HG03460 (cell line): ENCODE measurements around the gene NDUFA8.

Experiments
- ATAC-seq: cut with Tn5 transposase; IDR thresholded peaks from one replicate; pipeline ENCODE4 v1.9.1; 2021; ENCODE audit not compliant: unreplicated experiment

NDUFA8 gene

DNA sequence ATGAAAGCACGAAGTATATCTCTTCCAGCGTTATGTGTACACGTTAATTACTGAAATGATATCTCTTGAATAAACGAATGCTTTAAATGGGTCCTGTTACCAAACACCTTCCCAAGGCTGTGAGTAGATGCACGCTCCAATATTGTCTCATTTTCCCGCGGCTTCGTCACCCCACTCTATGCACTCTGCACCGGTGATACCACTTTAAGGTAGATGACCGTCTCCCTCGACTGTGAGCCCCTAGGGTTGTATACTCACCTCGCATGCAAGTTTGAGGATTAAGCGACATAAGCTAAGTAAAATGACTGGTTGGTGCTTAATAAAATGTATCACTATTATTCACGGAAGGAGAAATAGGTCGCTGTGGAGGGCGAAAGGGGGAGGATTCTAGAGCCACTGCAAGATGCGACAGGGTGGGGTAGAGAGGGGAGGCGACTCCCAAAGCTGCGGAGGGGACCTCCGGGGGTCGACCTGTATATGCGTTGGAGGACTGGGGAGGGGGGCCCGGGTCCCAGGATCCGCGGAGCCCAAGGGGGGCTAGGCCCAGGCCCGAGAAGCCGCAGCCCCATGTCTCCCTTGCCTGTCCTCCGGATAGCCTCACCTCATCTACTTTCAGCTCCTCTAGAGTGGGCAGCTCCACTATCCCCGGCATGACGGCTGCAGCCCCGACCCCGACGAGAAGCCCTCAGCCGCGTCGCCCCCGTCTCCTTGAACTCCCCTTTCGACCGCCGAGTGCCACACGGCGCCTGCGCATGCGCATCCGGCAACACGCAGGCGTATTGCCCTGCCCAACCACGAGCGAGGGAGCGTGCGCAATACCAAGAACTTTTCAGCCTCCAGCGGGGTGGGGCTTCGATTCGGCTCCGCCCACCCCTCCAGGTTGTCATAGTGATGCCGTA is at the start of gene NDUFA8, which contains the start of gene MORN5:
NDUFA8 (minus strand) TSS at position 754 of the 899 bp plus-strand sequence; CDS start at position 652, 102 bp downstream.
MORN5 (plus strand) TSS at position 883 of the 899 bp plus-strand sequence. CDS start 65 bp downstream, outside the sequence.
- ATAC-seq: peak; percentile 97

DNA sequence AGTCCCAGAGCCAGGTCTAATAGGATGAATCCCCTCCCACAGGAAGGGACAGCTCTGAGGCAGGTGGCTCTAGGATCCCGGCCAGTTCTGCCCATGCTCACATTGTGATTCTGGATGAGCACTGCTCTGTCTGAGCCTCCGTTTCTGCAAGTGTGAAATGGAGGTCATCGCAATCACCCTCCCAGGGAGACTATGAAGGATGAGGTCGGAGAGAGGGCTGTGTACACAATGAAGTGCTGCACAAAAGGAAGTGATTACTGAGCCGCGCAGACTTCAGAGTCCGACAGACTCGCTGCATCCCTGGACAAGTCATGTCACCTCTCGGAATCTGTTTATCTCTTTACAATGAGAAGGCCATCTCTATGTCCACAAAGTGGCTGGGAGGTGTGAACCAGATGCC is 47.5 kb upstream of the NDUFA8 start:
- ATAC-seq: no peak

DNA sequence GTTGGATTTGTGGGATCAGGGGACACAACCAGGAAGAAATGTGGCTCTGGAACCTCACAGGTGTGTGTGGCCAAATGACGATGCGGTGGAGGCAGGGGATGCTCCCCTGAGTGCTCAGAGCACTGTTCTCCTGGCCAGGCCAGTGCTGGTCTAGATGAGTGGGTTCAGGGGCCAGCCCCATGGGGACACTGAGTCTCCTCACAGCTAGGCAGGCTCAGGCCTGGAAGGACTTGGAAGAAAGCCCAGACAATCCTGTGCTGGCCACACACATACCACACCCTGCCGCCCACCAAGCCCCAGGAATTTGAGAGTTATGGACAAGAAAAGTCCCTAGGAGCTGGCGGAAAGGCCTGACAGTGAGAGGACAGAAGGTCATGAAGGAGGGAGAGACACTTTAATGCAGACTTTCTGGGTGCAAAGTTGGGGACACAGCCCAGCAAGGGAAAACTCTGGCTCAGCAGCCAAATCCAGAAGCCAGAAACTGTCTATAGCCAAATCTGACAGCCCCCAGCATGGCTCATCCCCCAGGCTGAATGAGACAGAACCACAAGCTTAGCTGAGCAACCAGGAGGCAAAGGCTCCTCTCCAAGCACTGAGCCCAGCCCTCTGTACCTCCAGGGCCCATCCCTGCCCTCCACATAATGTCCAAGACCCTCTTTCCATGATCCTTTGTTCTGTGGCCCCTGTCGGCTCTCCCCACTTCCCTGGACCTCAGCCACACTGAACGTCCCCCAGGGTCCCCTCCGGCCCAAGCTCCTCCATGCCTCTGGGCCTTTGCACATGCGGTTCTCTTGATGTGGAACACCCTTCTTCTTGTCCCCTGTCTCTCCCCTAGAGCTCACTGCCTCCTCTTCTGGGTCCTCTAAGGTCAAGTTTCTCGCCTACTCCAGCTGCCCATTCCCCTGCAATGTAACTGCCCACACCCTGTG is 46.8 kb upstream of the NDUFA8 start:
- no peak for ATAC-seq

DNA sequence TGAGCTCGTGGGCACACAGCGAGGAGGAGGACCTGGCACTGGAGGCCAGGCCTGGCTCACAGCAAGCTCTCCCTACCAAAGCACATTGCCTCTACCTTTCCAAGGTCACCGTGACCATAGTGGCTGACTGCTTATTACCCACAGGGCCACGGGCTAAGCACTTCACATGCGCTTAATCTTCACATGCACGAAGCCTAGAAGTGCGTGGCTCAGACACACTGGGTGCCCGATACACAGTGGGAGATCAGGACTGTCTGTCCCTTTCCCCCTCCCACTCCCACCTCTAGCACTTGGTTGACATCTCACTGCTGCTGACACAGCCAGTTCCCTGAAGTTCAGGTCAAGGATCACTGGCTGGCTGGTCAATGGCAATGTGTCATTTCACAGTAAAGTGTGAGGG is 45.6 kb upstream of the NDUFA8 start:
- no peak for ATAC-seq

GRCh38 chr9:122204491-122204890 is 44.9 kb upstream of the NDUFA8 start:
- no peak for ATAC-seq

DNA sequence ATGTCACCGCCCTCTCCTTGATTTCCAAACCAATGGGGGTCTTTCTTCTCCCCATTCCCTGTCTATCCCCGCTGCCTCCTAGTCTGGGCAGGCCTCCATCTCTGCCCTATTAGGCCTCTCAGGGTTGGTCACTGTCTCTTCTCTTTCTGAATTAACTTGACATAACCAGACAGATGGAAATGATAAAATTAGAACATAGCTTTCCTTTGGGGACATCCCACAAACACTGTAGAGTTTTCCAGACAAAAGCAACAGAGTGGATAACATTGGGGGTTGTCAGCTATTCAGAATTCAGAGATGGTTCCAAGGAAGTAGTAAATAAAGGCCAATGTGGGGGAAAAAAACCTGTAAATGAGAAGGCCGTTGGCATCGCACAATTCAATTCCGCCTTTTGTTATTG is 44.5 kb upstream of the NDUFA8 start:
- ATAC-seq: no peak

- ATAC-seq: no peak
Observed at GRCh38 chr9:122202111-122202510, 42.5 kb upstream of the NDUFA8 start.

DNA sequence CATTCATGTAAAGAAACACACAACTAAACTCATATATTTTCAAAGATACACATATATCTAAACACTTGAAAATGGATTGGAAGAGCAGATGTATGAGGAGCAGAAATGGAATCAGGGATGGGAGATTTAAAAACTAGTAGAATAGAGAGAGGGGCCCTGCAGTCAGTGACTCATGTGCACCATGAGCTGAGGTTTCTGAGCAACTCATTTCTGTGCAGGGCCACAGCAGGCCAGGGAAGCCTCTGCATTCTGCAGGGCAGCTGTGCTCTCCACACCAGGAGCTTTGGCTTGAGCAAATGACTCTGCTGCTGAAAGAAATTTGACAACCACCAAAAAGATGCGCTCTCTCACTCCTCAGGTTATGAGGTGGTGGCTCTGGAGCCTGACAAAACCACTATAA is 42.1 kb upstream of the NDUFA8 start:
- no peak for ATAC-seq

DNA sequence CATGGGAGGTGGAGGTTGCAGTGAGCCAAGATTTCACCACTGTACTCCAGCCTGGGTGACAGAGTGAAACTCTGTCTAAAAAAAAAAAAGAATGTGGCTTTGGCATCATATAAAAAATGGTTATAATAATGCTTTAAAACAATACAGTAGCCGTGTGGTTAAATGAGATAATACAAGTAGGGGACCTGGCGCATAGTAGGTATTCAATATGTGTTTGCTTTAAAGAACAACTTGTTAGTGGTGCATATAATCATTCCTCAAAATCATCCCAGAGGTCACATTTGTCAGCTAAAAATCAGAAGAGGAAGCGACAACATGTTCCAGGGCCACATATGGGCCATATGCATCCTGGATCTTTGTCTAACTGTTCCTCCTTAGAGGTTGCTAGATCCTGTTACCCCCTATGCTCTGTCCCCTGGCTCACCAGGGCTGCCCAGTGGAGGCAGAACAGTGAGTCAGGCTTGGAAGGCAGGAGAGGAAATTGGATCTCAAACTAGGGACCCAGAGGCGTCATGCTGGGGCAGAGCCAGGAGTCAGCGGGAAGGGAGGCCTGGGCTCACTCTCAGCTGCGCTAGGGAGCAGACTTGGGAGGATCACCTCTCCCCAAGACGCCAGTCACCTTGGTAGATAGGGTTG is 41.5 kb upstream of the NDUFA8 start:
- no peak for ATAC-seq

GRCh38 chr9:122197882-122198281 is 38.3 kb upstream of the NDUFA8 start:
- ATAC-seq: no peak

- no peak for ATAC-seq
Observed at GRCh38 chr9:122197426-122197825, 37.8 kb upstream of the NDUFA8 start.

- no peak for ATAC-seq
Observed at GRCh38 chr9:122195875-122196274, 36.3 kb upstream of the NDUFA8 start.

GRCh38 chr9:122193651-122194050 is 34.1 kb upstream of the NDUFA8 start:
- no peak for ATAC-seq

DNA sequence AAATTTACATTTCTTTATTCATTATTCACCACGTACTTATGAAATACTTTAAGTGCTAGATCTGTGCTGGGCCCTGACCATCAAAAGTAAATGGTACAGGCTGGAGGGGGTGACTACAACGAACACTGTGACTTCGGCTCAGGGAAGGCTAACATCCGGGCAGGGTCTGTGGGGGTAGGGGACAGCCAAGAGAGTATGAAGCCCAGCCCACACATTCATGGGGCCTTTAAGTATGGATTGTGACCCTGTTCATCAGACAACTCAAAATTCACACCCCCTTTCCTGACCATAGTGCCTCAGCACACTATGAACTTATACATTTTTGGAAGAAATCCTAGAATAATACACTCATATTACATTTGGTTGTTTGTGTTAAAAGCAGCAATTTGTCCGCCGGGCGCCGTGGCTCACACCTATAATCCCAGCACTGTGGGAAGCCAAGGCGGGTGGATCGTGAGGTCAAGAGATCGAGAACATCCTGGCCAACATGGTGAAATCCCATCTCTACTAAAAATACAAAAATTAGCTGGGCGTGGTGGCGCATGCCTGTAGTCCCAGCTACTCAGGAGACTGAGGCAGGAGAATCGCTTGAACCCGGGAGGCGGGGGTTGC is 33.4 kb upstream of the NDUFA8 start:
- ATAC-seq: no peak

DNA sequence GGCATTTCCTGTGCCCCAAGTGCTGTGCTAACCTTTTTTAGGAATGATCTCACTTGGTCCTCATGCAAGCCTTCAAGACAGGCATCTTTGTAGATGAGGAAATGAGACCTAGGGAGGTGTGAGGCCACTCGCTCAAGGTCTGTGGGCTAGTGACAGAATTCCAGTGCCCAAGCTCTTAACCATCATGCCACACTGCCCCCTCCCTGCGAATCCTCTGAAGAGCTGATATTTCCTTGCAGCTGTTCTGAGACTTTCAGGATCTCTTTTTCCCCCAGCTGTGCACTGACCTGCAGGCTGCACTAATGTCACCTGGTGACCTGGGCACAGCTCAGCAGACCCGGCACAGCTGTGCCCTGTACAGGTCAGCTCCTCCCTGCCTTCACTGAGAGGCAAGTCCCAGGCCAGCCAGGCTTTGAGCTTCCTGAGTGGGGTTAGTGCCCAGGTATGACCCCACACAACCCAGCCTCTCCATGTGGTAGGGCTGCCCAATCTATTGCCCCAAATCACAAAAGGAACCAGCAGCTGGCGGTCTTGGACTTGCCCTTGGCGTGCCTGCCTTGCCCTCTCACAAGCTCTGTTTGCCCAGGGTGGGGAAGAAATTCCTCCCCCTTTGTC is 32.8 kb upstream of the NDUFA8 start:
- ATAC-seq: no peak

DNA sequence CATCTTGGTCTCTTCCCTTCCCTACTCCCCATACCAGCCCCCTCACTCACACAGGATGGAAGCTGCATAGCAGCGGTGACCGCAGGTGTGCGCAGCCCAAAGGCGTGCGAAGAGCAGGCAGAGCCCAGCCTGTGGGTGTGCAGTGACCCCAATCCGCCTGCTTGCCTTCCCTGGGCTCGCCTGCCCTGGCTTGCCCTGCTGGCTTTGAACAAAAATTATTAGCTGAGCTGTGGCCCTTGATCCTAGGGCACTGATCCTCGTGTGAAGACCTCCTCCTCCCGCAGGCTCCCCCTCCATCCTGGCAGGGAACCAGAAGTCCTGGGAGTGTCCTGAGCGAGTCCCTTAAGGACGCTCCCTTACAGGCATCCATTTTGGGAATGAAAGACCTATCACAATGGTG is 32.0 kb upstream of the NDUFA8 start:
- ATAC-seq: no peak

DNA sequence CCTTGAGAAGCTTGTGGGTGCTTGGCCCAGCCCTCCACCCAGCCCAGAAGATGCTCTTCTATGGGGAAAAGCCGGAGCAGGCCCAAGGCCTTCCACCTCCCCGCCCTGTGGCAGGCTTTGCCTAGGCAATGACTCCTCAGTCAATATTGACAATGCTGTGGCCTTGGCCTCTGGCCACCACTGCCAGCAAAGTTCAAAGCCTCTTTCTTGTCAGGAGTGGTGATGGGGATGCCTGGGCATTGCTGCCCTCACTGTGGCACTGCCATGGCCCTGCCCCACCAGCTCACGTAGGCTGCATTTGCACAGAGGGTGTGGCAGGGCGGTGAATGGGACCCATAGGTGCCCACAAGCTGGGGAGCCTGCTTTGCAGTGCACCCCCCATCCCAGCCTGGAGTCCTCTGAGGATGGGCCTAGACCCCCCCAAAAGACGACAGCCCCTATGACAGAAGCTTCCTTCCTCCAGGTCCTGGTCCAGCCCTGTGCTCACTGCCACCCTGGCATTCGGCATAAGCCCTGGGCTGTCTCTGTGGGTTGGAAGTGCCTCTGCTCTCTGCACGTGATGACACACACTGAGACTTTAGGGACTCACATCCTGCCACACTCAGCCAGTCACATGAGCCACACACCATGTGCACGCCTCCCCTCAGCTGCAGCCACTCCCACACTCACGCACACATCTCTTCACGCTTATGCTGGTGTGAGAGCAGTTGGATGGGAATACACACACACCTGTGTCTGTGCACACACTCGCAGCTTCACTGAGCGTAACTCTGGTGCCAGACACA is 31.2 kb upstream of the NDUFA8 start:
- ATAC-seq: no peak

DNA sequence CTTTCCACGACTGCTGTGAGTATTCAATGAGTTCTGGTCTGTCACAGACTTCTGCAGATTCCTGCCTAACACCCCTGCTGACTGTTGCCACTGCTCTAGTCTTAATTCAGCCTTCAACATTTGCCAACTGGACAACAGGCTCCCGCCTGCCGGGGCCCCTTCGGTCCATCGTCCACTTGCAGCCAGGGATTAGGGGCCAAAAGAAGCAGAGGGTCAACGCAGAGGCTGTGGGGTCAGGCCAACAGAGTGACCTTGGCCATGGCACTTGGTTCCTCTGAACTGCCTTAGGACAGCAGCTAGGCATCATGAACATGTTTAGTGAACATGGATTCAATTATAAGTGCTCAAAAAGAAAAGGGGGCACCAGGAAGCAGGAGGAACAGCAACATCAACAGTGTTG is 28.8 kb upstream of the NDUFA8 start:
- ATAC-seq: no peak

DNA sequence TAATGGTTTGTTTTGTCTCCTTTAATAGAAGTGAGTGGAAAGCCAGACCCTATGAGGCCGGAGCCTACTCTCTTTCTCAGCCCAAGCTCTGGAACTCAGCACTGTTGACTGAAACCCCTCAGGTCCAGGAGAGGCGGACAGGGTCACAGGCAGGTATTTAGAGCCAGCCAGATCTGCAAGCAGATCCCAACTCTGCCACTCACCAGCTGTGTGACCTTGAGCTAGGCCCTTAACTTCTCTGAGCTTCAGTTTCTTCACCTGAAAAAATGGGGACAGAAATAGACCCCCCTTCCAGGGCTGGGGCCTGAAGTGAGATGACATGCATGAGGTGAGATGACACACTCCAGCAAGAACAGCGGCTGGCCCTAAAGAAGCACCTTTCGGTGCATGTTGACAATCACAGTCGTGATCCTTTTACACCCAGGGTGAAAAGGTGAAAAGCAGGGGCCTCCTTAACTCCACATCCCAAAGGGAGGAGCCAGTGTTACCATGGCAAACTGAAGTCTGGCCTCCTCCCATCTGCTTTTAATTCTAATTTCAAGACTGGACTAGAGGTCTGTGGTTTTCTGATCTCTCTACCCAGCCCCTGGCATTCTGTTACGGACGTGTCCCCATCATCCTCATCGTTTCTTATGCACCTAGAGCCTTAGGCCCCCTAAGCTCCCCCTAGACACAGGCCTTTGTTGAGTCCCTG is 27.3 kb upstream of the NDUFA8 start:
- no peak for ATAC-seq
